ENCODE measurements around the gene TUBE1. TPM values are rescaled to one million over a fixed set of nuclear protein-coding genes. Genes with fewer than 3 reads are reported as not detected.
"Not testable (repeated sequence)": the region's sequence is repeated elsewhere in the genome, so short reads cannot be mapped to it uniquely, and the experiment has no call there.

The TUBE1 gene
- total RNA-seq, 2 experiments from 2014 or later = 38.7 to 39.1 TPM

GRCh38 chr6:112113431-112113830, 26.1 kb upstream of the TUBE1 start:
- CTCF ChIA-PET = interaction anchor here (1.0 to 2.7 kb wide), 3 partner anchors 26 to 50 kb away, joined by 3 to 14 read pairs (median 5); partner anchors contain the start of genes FAM229B and TUBE1
- Mint-ChIP-seq H3K27me3 (peaks cover 23% of the 10 kb centered on the region), H3K36me3 (ENCODE audit: low read depth) (no peaks in the 10 kb centered on the region), H3K4me1 (ENCODE audit: low read depth) (peaks cover 21% of the 10 kb centered on the region), H3K27ac (no peak overlapping the region), H3K4me3 (no peak overlapping the region), H3K9me3 (no peaks in the 10 kb centered on the region)
- DNase-seq = no peak
- no peak for TF ChIP-seq CTCF (IDR thresholded peaks at IDR 0.05)
- POLR2A ChIA-PET = no interaction called here
- ATAC-seq = no peak
- intact Hi-C loops (cut with micrococcal nuclease) = no loop called here

DNA sequence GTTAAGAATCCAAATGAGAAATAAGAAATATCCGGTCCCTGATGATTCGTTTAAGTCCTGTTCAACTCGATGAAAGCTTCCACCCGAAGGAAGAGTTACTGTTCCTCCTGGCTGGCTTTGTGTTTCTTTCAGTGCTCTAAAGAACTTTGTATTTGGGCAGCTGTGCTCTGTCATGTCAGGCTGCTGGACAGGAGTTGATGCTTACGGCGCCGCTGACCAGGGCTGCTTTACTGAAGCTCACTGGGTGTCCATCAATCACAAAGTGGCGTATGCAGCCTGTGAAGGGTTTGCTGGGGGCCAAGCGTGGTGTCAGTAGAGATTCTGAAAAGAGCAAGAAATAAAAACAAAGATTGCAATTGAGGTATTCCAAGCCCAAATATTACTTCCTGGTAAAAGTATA, 22.0 kb upstream of the TUBE1 start:
- Mint-ChIP-seq H3K9me3 (peaks cover 3% of the 10 kb centered on the region), H3K4me1 (ENCODE audit: low read depth) (no peaks in the 10 kb centered on the region), H3K4me3 (no peak overlapping the region), H3K36me3 (ENCODE audit: low read depth) (no peaks in the 10 kb centered on the region), H3K27me3 (peaks cover 9% of the 10 kb centered on the region), H3K27ac (no peak overlapping the region)
- DNase-seq = no peak
- POLR2A ChIA-PET = no interaction called here
- intact Hi-C loops (cut with micrococcal nuclease) = no loop called here
- CTCF ChIA-PET = interaction anchor here (1.3 to 1.7 kb wide), 3 partner anchors 13 to 55 kb away, joined by 5 to 8 read pairs (median 6); no protein-coding TSS in a partner anchor
- TF ChIP-seq CTCF (IDR thresholded peaks at IDR 0.05) = no peak
- no peak for ATAC-seq

- Mint-ChIP-seq H3K27ac (no peak overlapping the region), H3K36me3 (ENCODE audit: low read depth) (no peaks in the 10 kb centered on the region), H3K4me1 (ENCODE audit: low read depth) (no peaks in the 10 kb centered on the region), H3K4me3 (no peak overlapping the region), H3K27me3 (no peaks in the 10 kb centered on the region), H3K9me3 (peaks cover 3% of the 10 kb centered on the region)
- intact Hi-C loops (cut with micrococcal nuclease) = no loop called here
- ChIA-PET POLR2A (no interaction called here), CTCF (interaction anchor here (1.3 kb wide), 1 partner anchor 19 kb away, joined by 5 read pairs; the partner anchor contains the start of genes FAM229B and TUBE1)
- TF ChIP-seq CTCF (IDR thresholded peaks at IDR 0.05) = no peak
- no peak for ATAC-seq
- DNase-seq = no peak
Measured at GRCh38 chr6:112106562-112106961, 19.3 kb upstream of the TUBE1 start.

GRCh38 chr6:112106026-112106425, 18.7 kb upstream of the TUBE1 start:
- ATAC-seq = not testable (repeated sequence)

GRCh38 chr6:112100561-112100960, 13.3 kb upstream of the TUBE1 start:
- no peaks in the 10 kb centered on the region for H3K27me3 Mint-ChIP-seq
- peaks cover 3% of the 10 kb centered on the region for H3K9me3 Mint-ChIP-seq
- ATAC-seq = no peak
- no peak for DNase-seq
- no peak for TF ChIP-seq CTCF (IDR thresholded peaks at IDR 0.05)
- H3K4me1 Mint-ChIP-seq (ENCODE audit: low read depth) = no peaks in the 10 kb centered on the region
- H3K27ac Mint-ChIP-seq = no peak overlapping the region
- no peak overlapping the region for H3K4me3 Mint-ChIP-seq
- ChIA-PET CTCF (interaction anchor here (0.8 to 1.3 kb wide), 3 partner anchors 10 to 80 kb away, joined by 3 to 5 read pairs (median 4); no protein-coding TSS in a partner anchor), POLR2A (no interaction called here)
- peaks cover 4% of the 10 kb centered on the region for H3K36me3 Mint-ChIP-seq (ENCODE audit: low read depth)
- intact Hi-C loops (cut with micrococcal nuclease) = no loop called here

More at GRCh38 chr6:112106026-112106425, 18.7 kb upstream of the TUBE1 start:
- intact Hi-C loops (cut with micrococcal nuclease); H3K4me3 Mint-ChIP-seq; DNase-seq; H3K9me3 Mint-ChIP-seq; H3K4me1 Mint-ChIP-seq (ENCODE audit: low read depth); H3K27me3 Mint-ChIP-seq; H3K27ac Mint-ChIP-seq; CTCF ChIA-PET; POLR2A ChIA-PET; H3K36me3 Mint-ChIP-seq (ENCODE audit: low read depth): not testable (repeated sequence)
